ENCODE measurements around the gene RPL10A. TPM values are rescaled to one million over a fixed set of nuclear protein-coding genes. Genes with fewer than 3 reads are reported as not detected.

RPL10A gene
- polyA plus RNA-seq, 1 donor (not counting 4 experiments of a cell fraction or from before 2014, with no cell fraction given) = 2,462 TPM

- no peaks in the 10 kb centered on the region for H3K36me3 ChIP-seq (ENCODE audit: control insufficient read depth in 2 of 2, extremely low read depth in 1 of 2, insufficient read depth in 2 of 2, low read length in 2 of 2)
- H3K9ac ChIP-seq (ENCODE audit: control insufficient read depth, extremely low read depth, insufficient read depth, low read length) = no peak overlapping the region
- no peak overlapping the region for H3K4me2 ChIP-seq (ENCODE audit: control insufficient read depth, extremely low read depth, insufficient read depth, low read depth, low read length)
- no peak for FAIRE-seq
- dilution Hi-C loops (cut with MboI; ENCODE audit: extremely low pct_ligation_motif_present, low sequenced_read_pairs) = no loop called here
- no peak overlapping the region for H3K4me3 ChIP-seq (ENCODE audit: control insufficient read depth in 2 of 3, extremely low read depth in 1 of 3, insufficient read depth in 2 of 3, low read depth in 1 of 3, low read length in 3 of 3)
- H3K79me2 ChIP-seq (ENCODE audit: control insufficient read depth, insufficient read depth, low read length) = no peaks in the 10 kb centered on the region
- no peak overlapping the region for H3K27ac ChIP-seq (ENCODE audit: control insufficient read depth, insufficient read depth, low read length)
- H4K20me1 ChIP-seq (ENCODE audit: control insufficient read depth, extremely low read depth, insufficient read depth, low read length) = no peaks in the 10 kb centered on the region
- no peak overlapping the region for H2AFZ ChIP-seq (ENCODE audit: control insufficient read depth, low read length)
- peaks cover under 1% of the 10 kb centered on the region for H3K4me1 ChIP-seq (ENCODE audit: control insufficient read depth, extremely low read depth, insufficient read depth, low read length)
- H3K9me3 ChIP-seq (ENCODE audit: control insufficient read depth, low read depth, low read length) = no peaks in the 10 kb centered on the region
- no peaks in the 10 kb centered on the region for H3K9me1 ChIP-seq (ENCODE audit: control insufficient read depth, extremely low read depth, insufficient read depth, low read length)
- peaks cover 36% of the 10 kb centered on the region for H3K27me3 ChIP-seq (ENCODE audit: control insufficient read depth, extremely low read depth, insufficient read depth, low read length)
- TF ChIP-seq EZH2 (IDR thresholded peaks at IDR 0.05; ENCODE audit: low read length) (no peak), CTCF (optimal IDR thresholded peaks at IDR 0.05 in 1 of 3, IDR thresholded peaks at IDR 0.05 in 1 of 3, conservative IDR thresholded peaks at IDR 0.05 in 1 of 3; ENCODE audit: extremely low read depth in 1 of 3, insufficient read depth in 2 of 3, low read length in 3 of 3) (no peak)
- DNase-seq (ENCODE audit: low read depth, low spot score) = no peak
Observed at GRCh38 chr6:35510916-35511561, 42.8 kb downstream of the RPL10A start.

- dilution Hi-C loops (cut with MboI; ENCODE audit: extremely low pct_ligation_motif_present, low sequenced_read_pairs) = no loop called here
- H3K27ac ChIP-seq (ENCODE audit: control insufficient read depth, insufficient read depth, low read length) = no peak overlapping the region
- no peak overlapping the region for H3K4me2 ChIP-seq (ENCODE audit: control insufficient read depth, extremely low read depth, insufficient read depth, low read depth, low read length)
- no peaks in the 10 kb centered on the region for H3K9me1 ChIP-seq (ENCODE audit: control insufficient read depth, extremely low read depth, insufficient read depth, low read length)
- no peak for TF ChIP-seq CTCF (optimal IDR thresholded peaks at IDR 0.05 in 1 of 3, IDR thresholded peaks at IDR 0.05 in 1 of 3, conservative IDR thresholded peaks at IDR 0.05 in 1 of 3; ENCODE audit: extremely low read depth in 1 of 3, insufficient read depth in 2 of 3, low read length in 3 of 3)
- no peak for TF ChIP-seq EZH2 (IDR thresholded peaks at IDR 0.05; ENCODE audit: low read length)
- DNase-seq (ENCODE audit: low read depth, low spot score) (no peak), FAIRE-seq (no peak)
- no peaks in the 10 kb centered on the region for H3K36me3 ChIP-seq (ENCODE audit: control insufficient read depth in 2 of 2, extremely low read depth in 1 of 2, insufficient read depth in 2 of 2, low read length in 2 of 2)
- H3K9me3 ChIP-seq (ENCODE audit: control insufficient read depth, low read depth, low read length) = no peaks in the 10 kb centered on the region
- H2AFZ ChIP-seq (ENCODE audit: control insufficient read depth, low read length) = no peak overlapping the region
- H4K20me1 ChIP-seq (ENCODE audit: control insufficient read depth, extremely low read depth, insufficient read depth, low read length) = no peaks in the 10 kb centered on the region
- H3K9ac ChIP-seq (ENCODE audit: control insufficient read depth, extremely low read depth, insufficient read depth, low read length) = no peak overlapping the region
- H3K4me1 ChIP-seq (ENCODE audit: control insufficient read depth, extremely low read depth, insufficient read depth, low read length) = no peaks in the 10 kb centered on the region
- no peak overlapping the region for H3K4me3 ChIP-seq (ENCODE audit: control insufficient read depth in 2 of 3, extremely low read depth in 1 of 3, insufficient read depth in 2 of 3, low read depth in 1 of 3, low read length in 3 of 3)
- H3K27me3 ChIP-seq (ENCODE audit: control insufficient read depth, extremely low read depth, insufficient read depth, low read length) = peaks cover 31% of the 10 kb centered on the region
- no peaks in the 10 kb centered on the region for H3K79me2 ChIP-seq (ENCODE audit: control insufficient read depth, insufficient read depth, low read length)
Observed at GRCh38 chr6:35511562-35511941, 43.4 kb downstream of the RPL10A start.
